Measurements from ENCODE around the gene NDUFA13.

- TF ChIP-seq POLR2A (IDR thresholded peaks at IDR 0.05) (no peak), CTCF (IDR thresholded peaks at IDR 0.05) (no peak)
These were observed 13.7 kb upstream of the NDUFA13 start for GRCh38 chr19:19502281-19502680.

All from heart left ventricle (tissue), 13 donors.